ENCODE measurements around the gene MCM7. TPM values are rescaled to one million over a fixed set of nuclear protein-coding genes. Genes with fewer than 3 reads are reported as not detected.

Gene MCM7
- total and polyA plus RNA-seq, 2 of the 13 experiments (the other 11 are each of a cell fraction or from before 2014, with no cell fraction given): 84.5 to 214 TPM

DNA sequence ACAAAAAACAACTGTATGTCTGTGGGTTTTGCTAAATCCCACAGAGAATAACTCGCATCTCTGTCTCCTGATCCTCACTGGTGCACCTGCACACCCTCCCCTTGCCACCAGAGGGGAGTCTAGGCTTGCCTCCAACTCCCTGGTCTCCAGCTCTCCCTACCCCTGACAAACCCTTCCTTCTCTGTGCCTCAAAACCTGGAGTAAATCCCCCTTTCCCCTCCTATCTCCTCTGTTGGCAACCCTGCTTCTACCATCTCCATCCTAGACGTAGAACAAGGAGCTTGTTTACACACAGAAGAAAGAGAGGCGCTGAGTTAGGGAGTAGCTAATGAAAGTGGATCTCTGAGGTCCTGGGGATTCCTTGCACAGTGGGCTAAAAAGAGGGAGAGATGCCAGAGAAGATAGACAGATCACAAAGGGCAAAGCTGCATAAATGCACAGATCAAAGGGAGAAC lies 31.5 kb upstream of the MCM7 start (continued):
- TF ChIP-seq ZBTB1 (CRISPR knock-in tag; IDR thresholded peaks at IDR 0.05; ENCODE audit: borderline replicate concordance) (no peak), ZNF614 (CRISPR knock-in tag; IDR thresholded peaks at IDR 0.05; ENCODE audit: borderline replicate concordance) (0 out of 2 replicates have a peak, but pooled peaks have one; percentile 14), MTA3 (CRISPR knock-in tag; IDR thresholded peaks at IDR 0.05) (no peak), SATB2 (CRISPR knock-in tag; IDR thresholded peaks at IDR 0.05) (no peak), SMYD3 (CRISPR knock-in tag; IDR thresholded peaks at IDR 0.05) (no peak), RARA (CRISPR knock-in tag; IDR thresholded peaks at IDR 0.05) (no peak), HDAC6 (IDR thresholded peaks at IDR 0.05; ENCODE audit: low read depth, low read length) (no peak), ZNF564 (CRISPR knock-in tag; IDR thresholded peaks at IDR 0.05) (no peak), ZNF569 (CRISPR knock-in tag; IDR thresholded peaks at IDR 0.05; ENCODE audit: borderline replicate concordance) (no peak), MED8 (CRISPR knock-in tag; IDR thresholded peaks at IDR 0.05; ENCODE audit: insufficient replicate concordance) (no peak), ZNF709 (CRISPR knock-in tag; IDR thresholded peaks at IDR 0.05) (no peak), ADNP (CRISPR knock-in tag; IDR thresholded peaks at IDR 0.05) (no peak), CCDC6 (CRISPR knock-in tag; IDR thresholded peaks at IDR 0.05) (no peak), SMC3 (IDR thresholded peaks at IDR 0.05; ENCODE audit: low read length) (peak; percentile 93), GTF3A (CRISPR knock-in tag; conservative IDR thresholded peaks at IDR 0.05) (no peak), IKZF4 (CRISPR knock-in tag; IDR thresholded peaks at IDR 0.05; ENCODE audit: borderline replicate concordance, low read depth, not compliant biosample characterization) (no peak)
- TF ChIP-seq, protein P1, sequence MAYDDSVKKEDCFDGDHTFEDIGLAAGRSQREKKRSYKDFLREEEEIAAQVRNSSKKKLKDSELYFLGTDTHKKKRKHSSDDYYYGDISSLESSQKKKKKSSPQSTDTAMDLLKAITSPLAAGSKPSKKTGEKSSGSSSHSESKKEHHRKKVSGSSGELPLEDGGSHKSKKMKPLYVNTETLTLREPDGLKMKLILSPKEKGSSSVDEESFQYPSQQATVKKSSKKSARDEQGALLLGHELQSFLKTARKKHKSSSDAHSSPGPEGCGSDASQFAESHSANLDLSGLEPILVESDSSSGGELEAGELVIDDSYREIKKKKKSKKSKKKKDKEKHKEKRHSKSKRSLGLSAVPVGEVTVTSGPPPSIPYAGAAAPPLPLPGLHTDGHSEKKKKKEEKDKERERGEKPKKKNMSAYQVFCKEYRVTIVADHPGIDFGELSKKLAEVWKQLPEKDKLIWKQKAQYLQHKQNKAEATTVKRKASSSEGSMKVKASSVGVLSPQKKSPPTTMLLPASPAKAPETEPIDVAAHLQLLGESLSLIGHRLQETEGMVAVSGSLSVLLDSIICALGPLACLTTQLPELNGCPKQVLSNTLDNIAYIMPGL (CRISPR knock-in tag; IDR thresholded peaks at IDR 0.05; ENCODE audit: borderline replicate concordance in 1 of 2, low read depth in 1 of 2): 0 out of 4 replicates have a peak, but pooled peaks of 1 of the 2 experiments have one; percentile 67
- TF ChIP-seq, protein P2, sequence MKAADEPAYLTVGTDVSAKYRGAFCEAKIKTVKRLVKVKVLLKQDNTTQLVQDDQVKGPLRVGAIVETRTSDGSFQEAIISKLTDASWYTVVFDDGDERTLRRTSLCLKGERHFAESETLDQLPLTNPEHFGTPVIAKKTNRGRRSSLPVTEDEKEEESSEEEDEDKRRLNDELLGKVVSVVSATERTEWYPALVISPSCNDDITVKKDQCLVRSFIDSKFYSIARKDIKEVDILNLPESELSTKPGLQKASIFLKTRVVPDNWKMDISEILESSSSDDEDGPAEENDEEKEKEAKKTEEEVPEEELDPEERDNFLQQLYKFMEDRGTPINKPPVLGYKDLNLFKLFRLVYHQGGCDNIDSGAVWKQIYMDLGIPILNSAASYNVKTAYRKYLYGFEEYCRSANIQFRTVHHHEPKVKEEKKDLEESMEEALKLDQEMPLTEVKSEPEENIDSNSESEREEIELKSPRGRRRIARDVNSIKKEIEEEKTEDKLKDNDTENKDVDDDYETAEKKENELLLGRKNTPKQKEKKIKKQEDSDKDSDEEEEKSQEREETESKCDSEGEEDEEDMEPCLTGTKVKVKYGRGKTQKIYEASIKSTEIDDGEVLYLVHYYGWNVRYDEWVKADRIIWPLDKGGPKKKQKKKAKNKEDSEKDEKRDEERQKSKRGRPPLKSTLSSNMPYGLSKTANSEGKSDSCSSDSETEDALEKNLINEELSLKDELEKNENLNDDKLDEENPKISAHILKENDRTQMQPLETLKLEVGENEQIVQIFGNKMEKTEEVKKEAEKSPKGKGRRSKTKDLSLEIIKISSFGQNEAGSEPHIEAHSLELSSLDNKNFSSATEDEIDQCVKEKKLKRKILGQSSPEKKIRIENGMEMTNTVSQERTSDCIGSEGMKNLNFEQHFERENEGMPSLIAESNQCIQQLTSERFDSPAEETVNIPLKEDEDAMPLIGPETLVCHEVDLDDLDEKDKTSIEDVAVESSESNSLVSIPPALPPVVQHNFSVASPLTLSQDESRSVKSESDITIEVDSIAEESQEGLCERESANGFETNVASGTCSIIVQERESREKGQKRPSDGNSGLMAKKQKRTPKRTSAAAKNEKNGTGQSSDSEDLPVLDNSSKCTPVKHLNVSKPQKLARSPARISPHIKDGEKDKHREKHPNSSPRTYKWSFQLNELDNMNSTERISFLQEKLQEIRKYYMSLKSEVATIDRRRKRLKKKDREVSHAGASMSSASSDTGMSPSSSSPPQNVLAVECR (CRISPR knock-in tag; IDR thresholded peaks at IDR 0.05; ENCODE audit: borderline replicate concordance): no peak; the same call in 1 of the 2 replicates
- TF ChIP-seq, protein P3, sequence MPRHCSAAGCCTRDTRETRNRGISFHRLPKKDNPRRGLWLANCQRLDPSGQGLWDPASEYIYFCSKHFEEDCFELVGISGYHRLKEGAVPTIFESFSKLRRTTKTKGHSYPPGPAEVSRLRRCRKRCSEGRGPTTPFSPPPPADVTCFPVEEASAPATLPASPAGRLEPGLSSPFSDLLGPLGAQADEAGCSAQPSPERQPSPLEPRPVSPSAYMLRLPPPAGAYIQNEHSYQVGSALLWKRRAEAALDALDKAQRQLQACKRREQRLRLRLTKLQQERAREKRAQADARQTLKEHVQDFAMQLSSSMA (CRISPR knock-in tag; IDR thresholded peaks at IDR 0.05): no peak
- TF ChIP-seq, protein P4, sequence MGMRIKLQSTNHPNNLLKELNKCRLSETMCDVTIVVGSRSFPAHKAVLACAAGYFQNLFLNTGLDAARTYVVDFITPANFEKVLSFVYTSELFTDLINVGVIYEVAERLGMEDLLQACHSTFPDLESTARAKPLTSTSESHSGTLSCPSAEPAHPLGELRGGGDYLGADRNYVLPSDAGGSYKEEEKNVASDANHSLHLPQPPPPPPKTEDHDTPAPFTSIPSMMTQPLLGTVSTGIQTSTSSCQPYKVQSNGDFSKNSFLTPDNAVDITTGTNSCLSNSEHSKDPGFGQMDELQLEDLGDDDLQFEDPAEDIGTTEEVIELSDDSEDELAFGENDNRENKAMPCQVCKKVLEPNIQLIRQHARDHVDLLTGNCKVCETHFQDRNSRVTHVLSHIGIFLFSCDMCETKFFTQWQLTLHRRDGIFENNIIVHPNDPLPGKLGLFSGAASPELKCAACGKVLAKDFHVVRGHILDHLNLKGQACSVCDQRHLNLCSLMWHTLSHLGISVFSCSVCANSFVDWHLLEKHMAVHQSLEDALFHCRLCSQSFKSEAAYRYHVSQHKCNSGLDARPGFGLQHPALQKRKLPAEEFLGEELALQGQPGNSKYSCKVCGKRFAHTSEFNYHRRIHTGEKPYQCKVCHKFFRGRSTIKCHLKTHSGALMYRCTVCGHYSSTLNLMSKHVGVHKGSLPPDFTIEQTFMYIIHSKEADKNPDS (CRISPR knock-in tag; IDR thresholded peaks at IDR 0.05): no peak

Data from HepG2 (cell line).